Measurements from ENCODE around the gene C9orf72. TPM values are rescaled to one million over a fixed set of nuclear protein-coding genes. Genes with fewer than 3 reads are reported as not detected.

C9orf72 gene
- total RNA-seq, 4 donors from 2014 or later: 6.6 to 19.5 (median 8.6) TPM

GRCh38 chr9:27518809-27519208, 54.5 kb downstream of the C9orf72 start:
- no peaks in the 10 kb centered on the region for H3K9me3 ChIP-seq
- H3K27me3 ChIP-seq: no peaks in the 10 kb centered on the region
- H3K4me1 ChIP-seq: peaks cover 0 to 29% (median 4%) of the 10 kb centered on the region in 3 donors
- TF ChIP-seq CTCF (IDR thresholded peaks at IDR 0.05): no peak
- no peak for TF ChIP-seq POLR2A (IDR thresholded peaks at IDR 0.05)
- no peak overlapping the region for H3K27ac ChIP-seq
- 69 to 83% methylated on average over 4 of the region's 4 CpGs for WGBS, 2 donors
- intact Hi-C loops (cut with DNase I): no loop called here
- no peak for DNase-seq
- H3K36me3 ChIP-seq: no peaks in the 10 kb centered on the region
- no peak overlapping the region for H3K4me3 ChIP-seq

- 88 to 92% methylated on average over 2 of the region's 2 CpGs for WGBS, 2 donors
- TF ChIP-seq CTCF (IDR thresholded peaks at IDR 0.05): no peak
- Histone ChIP-seq H3K4me1 (peaks cover 0 to 29% (median 4%) of the 10 kb centered on the region in 3 donors), H3K4me3 (no peak overlapping the region), H3K27me3 (no peaks in the 10 kb centered on the region), H3K9me3 (no peaks in the 10 kb centered on the region), H3K36me3 (no peaks in the 10 kb centered on the region), H3K27ac (no peak overlapping the region)
- intact Hi-C loops (cut with DNase I): no loop called here
- no peak for DNase-seq
These were observed 55.3 kb downstream of the C9orf72 start for GRCh38 chr9:27518006-27518405.

GRCh38 chr9:27514551-27514950, 58.7 kb downstream of the C9orf72 start:
- DNase-seq: no peak
- Histone ChIP-seq H3K4me3 (no peak overlapping the region), H3K4me1 (peaks cover 0 to 17% (median 0%) of the 10 kb centered on the region in 3 donors), H3K27ac (no peak overlapping the region), H3K9me3 (no peaks in the 10 kb centered on the region), H3K27me3 (no peaks in the 10 kb centered on the region), H3K36me3 (no peaks in the 10 kb centered on the region)
- 86 to 88% methylated on average over 2 of the region's 2 CpGs for WGBS, 2 donors
- TF ChIP-seq POLR2A (IDR thresholded peaks at IDR 0.05): no peak
- no peak for TF ChIP-seq CTCF (IDR thresholded peaks at IDR 0.05)
- intact Hi-C loops (cut with DNase I): no loop called here

GRCh38 chr9:27511771-27512170, 61.5 kb downstream of the C9orf72 start:
- TF ChIP-seq POLR2A (IDR thresholded peaks at IDR 0.05) (no peak), CTCF (IDR thresholded peaks at IDR 0.05) (no peak)
- no peak for DNase-seq
- Histone ChIP-seq H3K4me3 (no peak overlapping the region), H3K36me3 (no peaks in the 10 kb centered on the region), H3K27me3 (no peaks in the 10 kb centered on the region), H3K27ac (no peak overlapping the region), H3K9me3 (no peaks in the 10 kb centered on the region), H3K4me1 (peaks cover 0 to 13% (median 0%) of the 10 kb centered on the region in 3 donors)
- intact Hi-C loops (cut with DNase I): no loop called here
- WGBS, 2 donors: 43 to 83% methylated on average over 1 to 2 of the region's 2 CpGs

- peaks cover 0 to 11% (median 0%) of the 10 kb centered on the region in 3 donors for H3K4me1 ChIP-seq
- WGBS, 2 donors: 79 to 100% methylated on average over 2 of the region's 2 CpGs
- no peak overlapping the region for H3K27ac ChIP-seq
- no peaks in the 10 kb centered on the region for H3K36me3 ChIP-seq
- no peak overlapping the region for H3K4me3 ChIP-seq
- H3K27me3 ChIP-seq: no peaks in the 10 kb centered on the region
- DNase-seq: no peak
- TF ChIP-seq CTCF (IDR thresholded peaks at IDR 0.05) (no peak), POLR2A (IDR thresholded peaks at IDR 0.05) (no peak)
- H3K9me3 ChIP-seq: no peaks in the 10 kb centered on the region
- intact Hi-C loops (cut with DNase I): no loop called here
These were observed 62.5 kb downstream of the C9orf72 start for GRCh38 chr9:27510780-27511179.
